Loucy (cell line): ENCODE measurements around the gene PTPRN2.

Source experiments
- H2AFZ ChIP-seq: fragments of 200-600 bp; sonication (generic); 2 replicates; pipeline ENCODE4 v1.6.0; 2016; ENCODE audit warnings: antibody characterized with exemption, mild to moderate bottlenecking, low read length, moderate library complexity
- H3F3A ChIP-seq: fragments of 200-600 bp; 2 replicates; pipeline ENCODE4 v1.6.0; 2016; ENCODE audit warnings: antibody characterized with exemption, low read depth, mild to moderate bottlenecking
- H3K27me3 ChIP-seq: fragments of 200-600 bp; sonication (generic); 2 replicates; pipeline ENCODE4 v1.6.1; 2014; ENCODE audit warnings: low read length, mild to moderate bottlenecking; ENCODE audit not compliant: insufficient read depth, poor library complexity, severe bottlenecking
- H3K36me3 ChIP-seq: fragments of 200-600 bp; sonication (generic); 2 replicates; pipeline ENCODE4 v1.6.1; 2016; ENCODE audit warnings: low read length; ENCODE audit not compliant: insufficient read depth
- H3K4me1 ChIP-seq: fragments of 200-600 bp; sonication (generic); 2 replicates; pipeline ENCODE4 v1.5.1; 2014; ENCODE audit warnings: low read length, mild to moderate bottlenecking; ENCODE audit not compliant: insufficient read depth, poor library complexity, severe bottlenecking
- H3K4me2 ChIP-seq: fragments of 200-600 bp; sonication (generic); 2 replicates; pipeline ENCODE4 v1.6.0; 2014; ENCODE audit warnings: antibody characterized with exemption, low read length, low read depth, mild to moderate bottlenecking; ENCODE audit not compliant: poor library complexity, severe bottlenecking
- H3K4me3 ChIP-seq: fragments of 200-600 bp; sonication (generic); 2 replicates; pipeline ENCODE4 v1.5.1; 2014; ENCODE audit warnings: low read length, mild to moderate bottlenecking, mixed read lengths; ENCODE audit not compliant: poor library complexity, severe bottlenecking
- H3K79me2 ChIP-seq: fragments of 200-600 bp; sonication (generic); 2 replicates; pipeline ENCODE4 v1.6.1; 2014; ENCODE audit warnings: low read length; ENCODE audit not compliant: insufficient read depth
- H3K9ac ChIP-seq: fragments of 200-600 bp; sonication (generic); 2 replicates; pipeline ENCODE4 v1.6.0; 2014; ENCODE audit warnings: mild to moderate bottlenecking, low read depth, low read length, moderate library complexity; ENCODE audit not compliant: poor library complexity, severe bottlenecking
- H3K9me2 ChIP-seq: fragments of 200-600 bp; sonication (generic); replicated peaks from 2 replicates; pipeline ENCODE4 v1.6.1; 2016; ENCODE audit warnings: low read depth, low read length, mixed read lengths
- H3K9me3 ChIP-seq: fragments of 200-600 bp; sonication (generic); 2 replicates; pipeline ENCODE4 v1.6.1; 2014; ENCODE audit warnings: mild to moderate bottlenecking, antibody characterized with exemption, low read length, low read depth; ENCODE audit not compliant: insufficient read depth
- H4K20me1 ChIP-seq: fragments of 200-600 bp; sonication (generic); 2 replicates; pipeline ENCODE4 v1.6.0; 2014; ENCODE audit warnings: antibody characterized with exemption, low read length, mild to moderate bottlenecking; ENCODE audit not compliant: insufficient read depth, poor library complexity, severe bottlenecking
- EZH2phosphoT487 ChIP-seq: fragments of 200-600 bp; IDR thresholded peaks from 2 replicates; pipeline ENCODE4 v1.6.1; 2018; ENCODE audit warnings: antibody characterized with exemption, mild to moderate bottlenecking, moderate library complexity, borderline replicate concordance
- TF ChIP-seq, protein P1 (sequence below): fragments of 200-600 bp; sonication (generic); conservative IDR thresholded peaks from 2 replicates; pipeline ENCODE4 v1.5.1; 2014; ENCODE audit warnings: mild to moderate bottlenecking, antibody characterized with exemption, low read length

Gene PTPRN2

GRCh38 chr7:158070222-158070920, 517.3 kb downstream of the PTPRN2 start:
- no peaks in the 10 kb centered on the region for H3F3A ChIP-seq
- no peak overlapping the region for H3K9ac ChIP-seq
- no peaks in the 10 kb centered on the region for H3K4me1 ChIP-seq
- H4K20me1 ChIP-seq = no peaks in the 10 kb centered on the region
- H3K27me3 ChIP-seq = no peaks in the 10 kb centered on the region
- peaks cover 18% of the 10 kb centered on the region; the same call in 1 of the 2 replicates for H3K9me3 ChIP-seq
- H3K4me3 ChIP-seq = no peak overlapping the region
- H3K36me3 ChIP-seq = no peaks in the 10 kb centered on the region
- H3K9me2 ChIP-seq = no peaks in the 10 kb centered on the region
- H2AFZ ChIP-seq = no peak overlapping the region
- TF ChIP-seq, protein P1, sequence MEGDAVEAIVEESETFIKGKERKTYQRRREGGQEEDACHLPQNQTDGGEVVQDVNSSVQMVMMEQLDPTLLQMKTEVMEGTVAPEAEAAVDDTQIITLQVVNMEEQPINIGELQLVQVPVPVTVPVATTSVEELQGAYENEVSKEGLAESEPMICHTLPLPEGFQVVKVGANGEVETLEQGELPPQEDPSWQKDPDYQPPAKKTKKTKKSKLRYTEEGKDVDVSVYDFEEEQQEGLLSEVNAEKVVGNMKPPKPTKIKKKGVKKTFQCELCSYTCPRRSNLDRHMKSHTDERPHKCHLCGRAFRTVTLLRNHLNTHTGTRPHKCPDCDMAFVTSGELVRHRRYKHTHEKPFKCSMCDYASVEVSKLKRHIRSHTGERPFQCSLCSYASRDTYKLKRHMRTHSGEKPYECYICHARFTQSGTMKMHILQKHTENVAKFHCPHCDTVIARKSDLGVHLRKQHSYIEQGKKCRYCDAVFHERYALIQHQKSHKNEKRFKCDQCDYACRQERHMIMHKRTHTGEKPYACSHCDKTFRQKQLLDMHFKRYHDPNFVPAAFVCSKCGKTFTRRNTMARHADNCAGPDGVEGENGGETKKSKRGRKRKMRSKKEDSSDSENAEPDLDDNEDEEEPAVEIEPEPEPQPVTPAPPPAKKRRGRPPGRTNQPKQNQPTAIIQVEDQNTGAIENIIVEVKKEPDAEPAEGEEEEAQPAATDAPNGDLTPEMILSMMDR = no peak
- no peak for TF ChIP-seq EZH2phosphoT487
- no peak overlapping the region for H3K4me2 ChIP-seq
- H3K79me2 ChIP-seq = no peaks in the 10 kb centered on the region

GRCh38 chr7:158068853-158069252, 518.8 kb downstream of the PTPRN2 start:
- no peak overlapping the region for H3K4me2 ChIP-seq
- no peak overlapping the region for H3K9ac ChIP-seq
- H3K79me2 ChIP-seq = no peaks in the 10 kb centered on the region
- H3K4me3 ChIP-seq = no peak overlapping the region
- H4K20me1 ChIP-seq = no peaks in the 10 kb centered on the region
- no peaks in the 10 kb centered on the region for H3K4me1 ChIP-seq
- H3K9me3 ChIP-seq = peaks cover 18% of the 10 kb centered on the region; the same call in 1 of the 2 replicates
- H3K9me2 ChIP-seq = no peaks in the 10 kb centered on the region
- no peaks in the 10 kb centered on the region for H3K27me3 ChIP-seq
- H3F3A ChIP-seq = no peaks in the 10 kb centered on the region
- no peak for TF ChIP-seq EZH2phosphoT487
- TF ChIP-seq, protein P1 = no peak
- H3K36me3 ChIP-seq = no peaks in the 10 kb centered on the region
- H2AFZ ChIP-seq = no peak overlapping the region

GRCh38 chr7:158067931-158068482, 519.6 kb downstream of the PTPRN2 start:
- H3K4me3 ChIP-seq = no peak overlapping the region
- no peaks in the 10 kb centered on the region for H4K20me1 ChIP-seq
- TF ChIP-seq, protein P1 = no peak
- no peak for TF ChIP-seq EZH2phosphoT487
- H3K4me1 ChIP-seq = no peaks in the 10 kb centered on the region
- H3K9me3 ChIP-seq = peaks cover 18% of the 10 kb centered on the region; the same call in 1 of the 2 replicates
- H3K9ac ChIP-seq = no peak overlapping the region
- H2AFZ ChIP-seq = no peak overlapping the region
- H3K36me3 ChIP-seq = no peaks in the 10 kb centered on the region
- H3K9me2 ChIP-seq = no peaks in the 10 kb centered on the region
- H3K79me2 ChIP-seq = no peaks in the 10 kb centered on the region
- no peak overlapping the region for H3K4me2 ChIP-seq
- no peaks in the 10 kb centered on the region for H3F3A ChIP-seq
- H3K27me3 ChIP-seq = no peaks in the 10 kb centered on the region
